K562 (cell line): ENCODE results near the gene CRK. TPM values are rescaled to one million over a fixed set of nuclear protein-coding genes. Genes with fewer than 3 reads are reported as not detected.
A peak's percentile ranks its signal among the peaks of the same experiment; 100 is the strongest.

ENCODE experiments used
- CBX2 ChIP-seq: fragments of 200-600 bp; sonication (generic); IDR thresholded peaks from one replicate; pipeline ENCODE4 v1.6.1; 2012; ENCODE audit warnings: mild to moderate bottlenecking, low read length, inconsistent platforms; ENCODE audit not compliant: insufficient read depth, poor library complexity, severe bottlenecking
- ELF2 ChIP-seq: fragments of 250-450 bp; sonication (Bioruptor Pico); IDR thresholded peaks from 2 replicates; pipeline ENCODE4 v1.5.0; 2021; ENCODE audit warnings: mild to moderate bottlenecking
- EWSR1 ChIP-seq: fragments of 450-650 bp; IDR thresholded peaks from 2 replicates; pipeline ENCODE4 v1.6.1; 2018; ENCODE audit warnings: borderline replicate concordance, mild to moderate bottlenecking, low read depth, moderate library complexity; ENCODE audit not compliant: partially characterized antibody
- FIP1L1 ChIP-seq: fragments of 200-400 bp; formaldehyde crosslinking; IDR thresholded peaks from 2 replicates; pipeline ENCODE4 v1.6.1; 2018; ENCODE audit warnings: mild to moderate bottlenecking, low read depth, low read length; ENCODE audit not compliant: poor library complexity, severe bottlenecking
- IRF9 ChIP-seq: fragments of 450-650 bp; IDR thresholded peaks from 2 replicates; pipeline ENCODE4 v1.6.1; 2016; ENCODE audit warnings: missing biosample characterization, missing genetic modification characterization
- JUN ChIP-seq, 2 experiments: sonication (generic) in 1 of 2; formaldehyde crosslinking in 1 of 2; IDR thresholded peaks; 2 replicates each; pipeline versions ENCODE4 v1.6.1 to v1.8.0; 2012 to 2022; ENCODE audit warnings: borderline replicate concordance in 2 of 2, mild to moderate bottlenecking in 2 of 2, improper control_type of control experiment in 1 of 2, low read depth in 1 of 2, low read length in 1 of 2, missing genetic modification reagents in 1 of 2
- POLR2AphosphoS2 ChIP-seq: IDR thresholded peaks from 2 replicates; pipeline ENCODE4 v1.6.1; 2012; ENCODE audit warnings: low read length, improper control_type of control experiment
- POLR3G ChIP-seq: IDR thresholded peaks from 2 replicates; pipeline ENCODE4 v1.6.1; 2011; ENCODE audit not compliant: insufficient read length, insufficient replicate concordance; ENCODE audit errors: extremely low read depth
- TRIM24 ChIP-seq, 2 experiments: fragments of 450-650 bp; IDR thresholded peaks; 2 replicates each; pipeline ENCODE4 v1.6.1; 2016
- VEZF1 ChIP-seq: fragments of 200-800 bp; sonication (Bioruptor generic); IDR thresholded peaks from 2 replicates; pipeline ENCODE4 v1.6.1; 2017; ENCODE audit warnings: missing genetic modification characterization, missing compliant biosample characterization
- ZNF282 ChIP-seq: sonication (generic); formaldehyde crosslinking; IDR thresholded peaks from 2 replicates; pipeline ENCODE4 v1.8.1; 2023; ENCODE audit warnings: missing genetic modification reagents
- ZNF512 ChIP-seq: IDR thresholded peaks from 2 replicates; pipeline ENCODE4 v1.6.1; 2016; ENCODE audit warnings: missing genetic modification characterization, missing compliant biosample characterization
- polyA plus RNA-seq, 8 experiments: library from polyadenylated mRNA; depleted of rRNA in 4 of 8; stranded (reverse) in 5 of 8; unstranded in 3 of 8; fragments of >200 nt; fragmentation: Nextera tagmentation in 2 of 8; fragmentation: Illumina TruSeq in 1 of 8; extraction: Ambion mirVana in 2 of 8; extraction: Trizol in 1 of 8; gene quantifications; 2 replicates each; pipeline versions ENCODE4 v1.2.1 to v1.2.3, GENCODE V29; 2011 to 2014; ENCODE audit warnings: inconsistent platforms in 1 of 8, missing spikeins in 1 of 8
- total RNA-seq, 7 experiments: library from RNA; depleted of rRNA in 6 of 7; stranded (reverse); fragments of >200 nt in 6 of 7; fragmentation: Illumina TruSeq in 2 of 7; extraction: Trizol in 2 of 7; gene quantifications; 2 replicates each; pipeline versions ENCODE4 v1.2.1 to v1.2.3, GENCODE V29; 2011 to 2021; ENCODE audit warnings: low replicate concordance in 1 of 7

CRK gene
- total and polyA plus RNA-seq, 9 of the 15 experiments (the other 6 are each of a cell fraction or from before 2014, with no cell fraction given), result 13.1 to 40.2 (median 26.1) TPM

- TF ChIP-seq ZNF512 (no peak), JUN (IDR thresholded peaks at IDR 0.05; ENCODE audit: borderline replicate concordance, low read depth, low read length) (0 out of 2 replicates have a peak, but pooled peaks have one; percentile 17), JUN (CRISPR knock-in tag; IDR thresholded peaks at IDR 0.05; ENCODE audit: borderline replicate concordance) (no peak), TRIM24 (IDR thresholded peaks at IDR 0.05) (no peak), ZNF282 (CRISPR knock-in tag) (no peak), EWSR1 (no peak), POLR2AphosphoS2 (no peak), CBX2 (no peak), POLR3G (no peak), ELF2 (CRISPR knock-in tag) (no peak), FIP1L1 (no peak), IRF9 (tag) (no peak), VEZF1 (CRISPR knock-in tag) (peak; percentile 78)
These were observed 32.1 kb upstream of the CRK start (continued) for GRCh38 chr17:1487939-1488825.
